GM18517 (cell line): ENCODE data around the gene STAC.
"Not testable (repeated sequence)": the region's sequence is repeated elsewhere in the genome, so short reads cannot be mapped to it uniquely, and the experiment has no call there.

Source experiments
- ATAC-seq: cut with Tn5 transposase; IDR thresholded peaks from one replicate; pipeline ENCODE4 v1.9.1; 2021; ENCODE audit warnings: mild to moderate bottlenecking, moderate library complexity; ENCODE audit not compliant: unreplicated experiment

The STAC gene

DNA sequence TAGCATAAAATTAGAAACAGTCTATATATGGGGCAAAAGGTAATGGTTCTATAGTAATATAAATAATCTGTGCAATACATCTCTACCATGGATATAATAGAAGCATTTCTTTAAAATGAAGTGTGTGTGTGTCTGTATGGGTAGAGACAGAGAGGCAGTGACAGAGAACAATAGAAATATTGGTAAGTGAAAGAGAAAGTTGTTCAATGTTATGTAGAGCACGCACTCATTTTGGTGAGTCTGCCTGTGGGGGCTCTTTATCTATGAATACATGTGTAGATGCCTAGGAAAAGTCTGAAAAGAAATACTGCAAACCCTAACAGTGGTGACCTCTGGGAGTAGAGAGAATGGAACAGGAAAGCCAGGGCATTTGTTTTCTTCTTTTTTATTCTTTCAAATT lies 182.6 kb downstream of the STAC start:
- no peak for ATAC-seq

DNA sequence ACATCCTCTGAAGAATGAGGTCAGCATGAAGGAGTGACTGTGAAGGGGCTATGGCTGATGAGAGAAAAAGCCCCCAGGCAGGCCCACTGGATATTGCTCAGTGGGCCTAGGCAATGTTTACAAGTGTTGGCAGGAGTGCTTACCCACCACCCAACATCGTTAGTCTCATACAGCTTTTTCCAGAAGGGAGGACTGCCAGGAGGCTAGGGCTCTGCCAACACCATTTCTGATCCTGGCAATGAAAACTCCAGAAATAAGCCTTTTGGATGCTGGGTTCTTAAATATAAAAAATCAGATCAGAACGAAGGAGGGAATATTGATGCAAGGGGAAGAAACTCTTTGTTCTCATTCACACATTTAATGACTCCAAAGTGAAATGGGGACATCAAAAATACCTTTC lies 194.9 kb downstream of the STAC start:
- ATAC-seq: no peak

- not testable (repeated sequence) for ATAC-seq
Measured at GRCh38 chr3:36578418-36578817, 198.1 kb downstream of the STAC start.

- ATAC-seq: no peak
Measured at GRCh38 chr3:36579746-36580145, 199.4 kb downstream of the STAC start.

- ATAC-seq: no peak
Measured at GRCh38 chr3:36580716-36581115, 200.4 kb downstream of the STAC start.

DNA sequence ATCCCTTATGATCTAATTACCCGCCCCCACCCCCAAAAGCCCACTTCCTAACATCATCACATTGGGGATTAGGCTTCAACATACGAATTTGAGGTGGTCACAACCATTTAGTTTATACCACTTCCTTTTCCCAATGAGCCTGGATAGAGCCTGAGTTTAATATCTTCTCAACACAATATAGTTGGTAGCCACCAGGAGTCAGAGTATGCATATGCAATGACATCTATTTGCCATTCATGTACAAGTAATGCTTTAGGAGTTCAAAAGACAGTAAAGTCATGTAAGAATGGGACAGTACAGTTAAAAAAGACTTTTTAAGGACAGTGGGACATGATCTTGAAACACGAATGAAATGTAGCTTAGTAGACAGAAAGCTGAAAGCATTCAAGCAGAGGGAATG lies 211.7 kb downstream of the STAC start:
- ATAC-seq: no peak

GRCh38 chr3:36595511-36595910 lies 215.2 kb downstream of the STAC start:
- ATAC-seq: no peak

- no peak for ATAC-seq
Measured at GRCh38 chr3:36596419-36596818, 216.1 kb downstream of the STAC start.

GRCh38 chr3:36597422-36597821 lies 217.1 kb downstream of the STAC start:
- ATAC-seq: no peak
